MM.1S (cell line): ENCODE measurements around the gene C22orf15.

ENCODE experiments used
- EZH2 ChIP-seq: fragments of 300-600 bp; sonication (generic); optimal IDR thresholded peaks from 2 replicates; pipeline ENCODE3; 2017; ENCODE audit warnings: low read depth, mild to moderate bottlenecking, antibody characterized with exemption, low read length, mixed read lengths
- TF ChIP-seq, protein P1 (sequence below): fragments of 300-600 bp; sonication (generic); IDR thresholded peaks from 2 replicates; pipeline ENCODE4 v1.5.1; 2016; ENCODE audit warnings: antibody characterized with exemption, low read length, mixed read lengths

DNA sequence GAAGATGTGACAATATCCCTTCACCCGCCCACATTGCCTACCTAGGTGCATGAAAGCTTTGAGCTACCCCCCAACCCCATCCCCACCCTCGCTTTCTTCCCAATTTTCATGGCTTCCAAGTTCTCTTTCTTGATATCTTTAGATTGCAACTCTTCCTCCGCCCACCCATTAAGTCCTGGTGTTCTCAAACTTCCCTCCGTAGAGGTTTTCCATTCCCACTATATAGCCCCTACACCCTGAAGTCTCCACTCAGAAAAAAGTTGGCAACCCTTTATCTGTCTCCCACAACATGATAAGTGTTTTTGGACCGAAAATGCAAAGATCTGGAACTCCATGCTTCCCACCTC, 12.4 kb upstream of the C22orf15 start:
- TF ChIP-seq, protein P1, sequence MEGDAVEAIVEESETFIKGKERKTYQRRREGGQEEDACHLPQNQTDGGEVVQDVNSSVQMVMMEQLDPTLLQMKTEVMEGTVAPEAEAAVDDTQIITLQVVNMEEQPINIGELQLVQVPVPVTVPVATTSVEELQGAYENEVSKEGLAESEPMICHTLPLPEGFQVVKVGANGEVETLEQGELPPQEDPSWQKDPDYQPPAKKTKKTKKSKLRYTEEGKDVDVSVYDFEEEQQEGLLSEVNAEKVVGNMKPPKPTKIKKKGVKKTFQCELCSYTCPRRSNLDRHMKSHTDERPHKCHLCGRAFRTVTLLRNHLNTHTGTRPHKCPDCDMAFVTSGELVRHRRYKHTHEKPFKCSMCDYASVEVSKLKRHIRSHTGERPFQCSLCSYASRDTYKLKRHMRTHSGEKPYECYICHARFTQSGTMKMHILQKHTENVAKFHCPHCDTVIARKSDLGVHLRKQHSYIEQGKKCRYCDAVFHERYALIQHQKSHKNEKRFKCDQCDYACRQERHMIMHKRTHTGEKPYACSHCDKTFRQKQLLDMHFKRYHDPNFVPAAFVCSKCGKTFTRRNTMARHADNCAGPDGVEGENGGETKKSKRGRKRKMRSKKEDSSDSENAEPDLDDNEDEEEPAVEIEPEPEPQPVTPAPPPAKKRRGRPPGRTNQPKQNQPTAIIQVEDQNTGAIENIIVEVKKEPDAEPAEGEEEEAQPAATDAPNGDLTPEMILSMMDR, result no peak
- TF ChIP-seq EZH2, result no peak
